Measurements from ENCODE around the gene LSM7. TPM values are rescaled to one million over a fixed set of nuclear protein-coding genes. Genes with fewer than 3 reads are reported as not detected.
A peak's percentile ranks its signal among the peaks of the same experiment; 100 is the strongest.

Gene LSM7
- total RNA-seq, 6 donors from 2014 or later: 58.6 to 127 (median 89.8) TPM

DNA sequence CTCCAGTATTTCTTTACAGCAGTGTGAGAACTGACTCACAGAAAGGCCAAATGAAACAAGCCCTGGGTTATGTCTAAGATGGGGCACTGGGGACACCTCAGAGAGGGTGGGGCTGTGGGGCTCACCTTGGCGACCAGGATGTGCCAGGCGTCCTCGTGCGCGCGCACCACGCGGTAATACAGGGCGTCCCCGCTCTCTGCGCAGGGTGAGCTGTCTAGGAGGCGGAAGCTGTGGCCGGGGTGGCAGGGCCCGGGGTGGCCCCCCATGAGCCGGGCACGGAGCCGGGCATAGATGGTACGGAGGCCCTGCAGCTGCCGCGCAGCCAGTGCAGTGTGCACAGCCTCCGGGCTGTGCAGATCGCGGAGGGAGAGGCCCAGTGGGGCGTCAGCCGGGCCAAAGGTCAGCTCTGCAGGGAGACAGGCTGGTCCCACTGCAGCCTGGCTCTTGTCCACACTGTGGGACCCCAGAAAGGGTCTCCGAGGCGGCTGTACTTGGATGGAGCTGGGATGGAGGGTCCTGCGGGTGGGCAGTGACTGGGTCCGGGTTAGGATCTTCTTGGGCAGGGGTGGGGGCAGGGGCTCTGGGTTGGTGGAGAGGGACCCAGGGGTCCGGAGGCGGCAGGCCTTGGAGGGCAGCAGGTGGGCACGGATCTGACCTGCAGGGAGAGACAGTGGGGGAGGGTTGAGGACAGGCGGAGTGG lies 49.8 kb downstream of the LSM7 start:
- Histone ChIP-seq H3K36me3 (peaks cover 0 to 15% (median 8%) of the 10 kb centered on the region in 4 donors), H3K27ac (no peak overlapping the region), H3K27me3 (no peaks in the 10 kb centered on the region), H3K9me3 (no peaks in the 10 kb centered on the region), H3K4me1 (peaks cover 29 to 51% (median 38%) of the 10 kb centered on the region in 4 donors), H3K4me3 (no peak overlapping the region)
- 87 to 94% methylated on average over 17 to 33 of the region's 33 CpGs for WGBS, 2 donors
- TF ChIP-seq EP300 (IDR thresholded peaks at IDR 0.05) (no peak), POLR2A (IDR thresholded peaks at IDR 0.05) (no peak), POLR2AphosphoS5 (IDR thresholded peaks at IDR 0.05) (no peak)
- TF ChIP-seq, protein P1, sequence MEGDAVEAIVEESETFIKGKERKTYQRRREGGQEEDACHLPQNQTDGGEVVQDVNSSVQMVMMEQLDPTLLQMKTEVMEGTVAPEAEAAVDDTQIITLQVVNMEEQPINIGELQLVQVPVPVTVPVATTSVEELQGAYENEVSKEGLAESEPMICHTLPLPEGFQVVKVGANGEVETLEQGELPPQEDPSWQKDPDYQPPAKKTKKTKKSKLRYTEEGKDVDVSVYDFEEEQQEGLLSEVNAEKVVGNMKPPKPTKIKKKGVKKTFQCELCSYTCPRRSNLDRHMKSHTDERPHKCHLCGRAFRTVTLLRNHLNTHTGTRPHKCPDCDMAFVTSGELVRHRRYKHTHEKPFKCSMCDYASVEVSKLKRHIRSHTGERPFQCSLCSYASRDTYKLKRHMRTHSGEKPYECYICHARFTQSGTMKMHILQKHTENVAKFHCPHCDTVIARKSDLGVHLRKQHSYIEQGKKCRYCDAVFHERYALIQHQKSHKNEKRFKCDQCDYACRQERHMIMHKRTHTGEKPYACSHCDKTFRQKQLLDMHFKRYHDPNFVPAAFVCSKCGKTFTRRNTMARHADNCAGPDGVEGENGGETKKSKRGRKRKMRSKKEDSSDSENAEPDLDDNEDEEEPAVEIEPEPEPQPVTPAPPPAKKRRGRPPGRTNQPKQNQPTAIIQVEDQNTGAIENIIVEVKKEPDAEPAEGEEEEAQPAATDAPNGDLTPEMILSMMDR (IDR thresholded peaks at IDR 0.05): no peak
- peak in 1 of 2 donors; percentile 80 for DNase-seq
- no peak for ATAC-seq (ENCODE audit: low FRiP score in 2 of 2)

DNA sequence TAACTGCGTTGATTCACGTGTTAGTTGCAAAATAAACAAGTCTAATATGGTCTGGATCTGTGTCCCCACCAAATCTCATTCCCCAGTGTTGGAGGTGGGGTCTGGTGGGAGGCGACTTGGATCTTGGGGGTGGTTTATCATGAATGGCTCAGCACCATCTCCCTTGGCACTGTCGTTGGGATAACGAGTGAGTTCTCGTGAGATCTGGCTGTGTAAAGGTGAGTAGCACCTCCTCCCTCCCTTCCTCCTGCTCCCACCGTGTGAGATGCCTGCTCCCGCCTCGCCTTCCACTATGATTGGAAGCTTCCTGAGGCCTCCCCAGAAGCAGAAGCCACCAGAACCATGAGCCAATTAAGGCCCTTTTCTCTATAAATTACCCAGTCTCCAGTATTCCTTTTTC lies 51.2 kb downstream of the LSM7 start:
- Histone ChIP-seq H3K9me3 (no peaks in the 10 kb centered on the region), H3K36me3 (peaks cover 9 to 29% (median 19%) of the 10 kb centered on the region in 4 donors), H3K4me1 (peaks cover 41 to 55% (median 44%) of the 10 kb centered on the region in 4 donors), H3K27ac (no peak overlapping the region), H3K4me3 (no peak overlapping the region), H3K27me3 (no peaks in the 10 kb centered on the region)
- TF ChIP-seq, protein P1 (IDR thresholded peaks at IDR 0.05): no peak
- TF ChIP-seq POLR2AphosphoS5 (IDR thresholded peaks at IDR 0.05) (no peak), EP300 (IDR thresholded peaks at IDR 0.05) (no peak), POLR2A (IDR thresholded peaks at IDR 0.05) (no peak)
- 75 to 76% methylated on average over 9 of the region's 9 CpGs for WGBS, 2 donors
- DNase-seq (no peak), ATAC-seq (ENCODE audit: low FRiP score in 2 of 2) (no peak)

DNA sequence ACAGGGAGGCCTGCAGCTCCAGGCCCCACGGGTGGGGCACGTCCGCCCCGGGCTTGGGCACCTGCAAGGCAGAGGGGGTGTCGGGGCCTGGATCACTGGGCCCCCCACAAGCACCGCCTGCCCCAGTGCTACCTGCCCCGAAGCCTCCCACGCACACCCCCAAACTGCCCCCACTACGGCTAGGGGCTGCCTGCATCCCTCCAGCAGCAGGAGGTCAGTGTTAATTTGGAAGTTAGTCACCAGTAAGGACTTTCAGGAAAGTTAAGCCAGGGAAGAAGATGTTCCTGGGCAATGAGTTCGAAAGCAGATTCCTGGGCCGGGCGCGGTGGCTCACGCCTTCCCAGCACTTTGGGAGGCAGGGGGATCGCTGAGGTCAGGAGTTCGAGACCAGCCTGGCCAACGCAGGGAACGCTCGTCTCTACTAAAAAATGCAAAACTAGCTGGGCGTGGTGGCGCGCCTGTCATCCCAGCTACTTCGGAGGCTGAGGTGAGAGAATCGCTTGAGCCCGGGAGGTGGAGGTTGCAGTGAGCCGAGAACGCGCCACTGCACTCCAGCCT lies 51.9 kb downstream of the LSM7 start:
- ATAC-seq (ENCODE audit: low FRiP score in 2 of 2) (no peak), DNase-seq (no peak)
- Histone ChIP-seq H3K9me3 (no peaks in the 10 kb centered on the region), H3K4me3 (no peak overlapping the region), H3K27me3 (no peaks in the 10 kb centered on the region), H3K36me3 (peaks cover 9 to 35% (median 25%) of the 10 kb centered on the region in 4 donors), H3K27ac (no peak overlapping the region), H3K4me1 (peaks cover 41 to 55% (median 46%) of the 10 kb centered on the region in 4 donors)
- 93 to 96% methylated on average over 23 to 24 of the region's 28 CpGs for WGBS, 2 donors
- TF ChIP-seq, protein P1 (IDR thresholded peaks at IDR 0.05): no peak
- no peak for TF ChIP-seq POLR2AphosphoS5 (IDR thresholded peaks at IDR 0.05)
- TF ChIP-seq EP300 (IDR thresholded peaks at IDR 0.05): no peak
- TF ChIP-seq POLR2A (IDR thresholded peaks at IDR 0.05): no peak

DNA sequence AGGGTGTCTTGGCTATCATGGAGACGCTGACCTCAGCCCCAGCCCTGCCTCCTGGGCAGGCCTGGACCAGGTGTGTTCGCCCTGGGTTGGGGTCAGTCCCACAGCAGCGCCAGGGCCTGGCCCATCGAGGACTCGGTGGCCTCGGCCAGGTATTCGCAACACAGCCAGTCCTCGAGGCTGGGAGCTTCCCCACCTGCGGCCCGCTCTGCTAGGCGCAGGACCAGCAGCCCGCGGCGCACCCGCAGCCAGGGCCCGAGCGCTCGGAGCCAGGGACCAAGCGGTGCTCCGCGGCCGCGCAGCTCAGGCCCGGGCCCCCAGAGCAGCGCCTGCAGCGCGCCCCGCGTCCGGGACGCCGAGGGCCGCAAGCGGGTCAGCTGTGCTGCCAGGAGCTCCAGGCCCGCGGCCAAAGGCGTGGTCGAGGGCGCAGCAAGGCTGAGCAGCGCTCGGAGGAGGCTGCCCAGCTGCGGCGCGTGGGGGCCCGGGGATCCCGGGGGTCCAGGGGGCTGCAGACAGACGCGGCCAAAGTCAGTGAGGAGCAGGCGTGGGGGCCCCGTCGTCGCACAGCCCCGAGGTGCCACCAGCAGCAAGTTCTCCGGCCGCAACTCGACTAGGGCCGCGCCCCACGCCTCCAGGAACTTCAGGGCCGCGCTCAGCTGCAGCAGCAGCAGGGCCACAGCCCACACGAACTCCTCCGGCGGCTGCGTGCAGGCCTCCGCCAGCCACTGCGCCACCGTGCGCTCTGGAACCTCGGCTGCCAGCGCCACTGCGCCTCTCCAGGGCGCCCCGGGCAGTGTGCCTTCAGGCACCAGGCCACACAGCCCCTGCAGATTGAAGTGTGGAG lies 52.6 kb downstream of the LSM7 start:
- ATAC-seq (ENCODE audit: low FRiP score in 2 of 2) (peak in 1 of 2 donors; percentile 42), DNase-seq (peak in 1 of 2 donors; percentile 87)
- Histone ChIP-seq H3K4me3 (peak overlapping the region in 1 of 4 donors; percentile 4), H3K4me1 (peaks cover 45 to 59% (median 51%) of the 10 kb centered on the region in 4 donors), H3K36me3 (peaks cover 9 to 36% (median 27%) of the 10 kb centered on the region in 4 donors), H3K9me3 (no peaks in the 10 kb centered on the region), H3K27me3 (no peaks in the 10 kb centered on the region), H3K27ac (peak overlapping the region; percentile 18 to 44 (median 28))
- TF ChIP-seq POLR2A (IDR thresholded peaks at IDR 0.05): no peak
- TF ChIP-seq EP300 (IDR thresholded peaks at IDR 0.05): no peak
- TF ChIP-seq, protein P1 (IDR thresholded peaks at IDR 0.05): no peak
- no peak for TF ChIP-seq POLR2AphosphoS5 (IDR thresholded peaks at IDR 0.05)
- WGBS, 2 donors: 81% methylated on average over 51 of the region's 74 CpGs; no CpG with 5 or more reads in 1 of the 2 donors
